Urinary bladder (tissue), 4 donors: Measurements from ENCODE around the gene PRKG1. TPM values are rescaled to one million over a fixed set of nuclear protein-coding genes. Genes with fewer than 3 reads are reported as not detected.

Experiments
- DNase-seq: peaks from one replicate; pipeline ENCODE4 v3.0.0-alpha.2; 2015; ENCODE audit errors: extremely low spot score
- H3K27ac ChIP-seq: one replicate; pipeline ENCODE4 v1.5.1; 2013; ENCODE audit warnings: low read depth, mild to moderate bottlenecking, moderate library complexity
- H3K36me3 ChIP-seq: one replicate; pipeline ENCODE4 v1.6.1; 2013; ENCODE audit warnings: mild to moderate bottlenecking, moderate library complexity; ENCODE audit not compliant: insufficient read depth
- H3K4me1 ChIP-seq: one replicate; pipeline ENCODE4 v1.6.1; 2013; ENCODE audit warnings: mild to moderate bottlenecking, moderate library complexity; ENCODE audit not compliant: insufficient read depth
- H3K4me3 ChIP-seq: one replicate; pipeline ENCODE4 v1.5.1; 2013; ENCODE audit warnings: low read depth, low read length
- WGBS: extraction: QIAGEN DNeasy Blood & Tissue Kit; methylation state at CpG from one replicate; pipeline ENCODE4 v1.1.7; 2013; 5-methylcytosine and 5-hydroxymethylcytosine counted together
- polyA plus RNA-seq: library from polyadenylated mRNA; stranded (reverse); fragments of 200-250 nt; gene quantifications from one replicate; pipeline ENCODE4 v1.2.3, GENCODE V29; 2013
- total RNA-seq: library from RNA; depleted of rRNA; stranded (reverse); fragments of >200 nt; gene quantifications from one replicate; pipeline ENCODE4 v1.2.3, GENCODE V29; 2014
- donor health status: healthy with polysubstance abuse.
- donor health status: healthy.

Gene PRKG1
- total RNA-seq = 126 TPM
- polyA plus RNA-seq = 17.1 TPM

GRCh38 chr10:51074238-51075028 lies at the start of gene PRKG1:
PRKG1 (plus strand) TSS chr10:51074487.
- Histone ChIP-seq H3K4me1 (no peaks in the 10 kb centered on the region), H3K36me3 (no peaks in the 10 kb centered on the region), H3K27ac (peak within 1 kb of the TSS; percentile 38), H3K4me3 (peak within 1 kb of the TSS; percentile 62)
- WGBS = under 1% methylated on average over 59 of the region's 59 CpGs
- DNase-seq = peak; percentile 59

- no peak overlapping the region for H3K27ac ChIP-seq
- DNase-seq = no peak
- no peaks in the 10 kb centered on the region for H3K4me1 ChIP-seq
- no peaks in the 10 kb centered on the region for H3K36me3 ChIP-seq
- no peak overlapping the region for H3K4me3 ChIP-seq
Observed at GRCh38 chr10:51028420-51028819, 45.9 kb upstream of the PRKG1 start.

DNA sequence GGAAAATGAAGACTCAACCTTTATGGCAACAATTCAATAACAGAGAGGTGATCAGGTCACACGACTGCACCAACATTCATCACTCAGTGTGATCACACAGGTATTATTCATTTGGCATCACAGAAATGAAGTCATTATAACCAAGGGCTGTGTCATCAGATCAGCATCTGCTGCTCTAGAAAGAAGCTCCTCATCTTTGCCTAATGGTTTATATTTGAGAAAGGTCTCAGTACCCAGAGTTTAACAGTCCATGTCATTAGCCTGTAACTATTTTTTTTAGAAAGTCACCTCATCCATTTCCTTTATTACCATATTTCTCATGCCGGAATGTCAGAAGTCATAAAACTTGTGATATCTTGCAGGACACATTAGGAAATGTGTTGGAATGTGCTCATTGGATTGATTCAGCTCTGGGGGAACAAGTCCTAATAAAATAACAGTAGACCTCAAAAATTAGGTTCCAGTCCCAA lies 45.1 kb upstream of the PRKG1 start:
- WGBS = 57% methylated on average over 2 of the region's 2 CpGs
- H3K4me1 ChIP-seq = no peaks in the 10 kb centered on the region

DNA sequence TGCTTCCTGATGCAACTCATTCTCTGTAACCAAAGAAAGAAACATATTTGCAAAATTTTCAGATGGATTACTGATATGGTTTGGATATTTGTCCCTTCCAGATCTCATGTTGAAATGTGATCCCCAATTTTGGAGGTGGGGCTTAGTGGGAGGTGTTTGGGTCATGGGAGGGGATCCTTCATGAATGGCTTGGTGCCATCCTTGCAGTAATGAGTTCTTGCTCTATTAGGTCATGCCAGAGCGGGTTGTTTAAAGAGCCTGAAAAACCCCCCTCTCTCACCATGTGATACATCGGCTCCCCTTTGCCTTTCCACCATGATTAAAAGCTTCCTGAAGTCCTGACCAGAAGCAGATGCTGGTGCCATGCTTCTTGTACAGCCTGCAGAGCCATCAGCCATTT lies 43.8 kb upstream of the PRKG1 start:
- Histone ChIP-seq H3K36me3 (no peaks in the 10 kb centered on the region), H3K4me1 (no peaks in the 10 kb centered on the region), H3K4me3 (no peak overlapping the region), H3K27ac (no peak overlapping the region)
- no peak for DNase-seq
- 84% methylated on average over 2 of the region's 2 CpGs for WGBS

More for the DNA sequence above, 45.1 kb upstream of the PRKG1 start:
- no peak overlapping the region for H3K27ac ChIP-seq
- H3K4me3 ChIP-seq = no peak overlapping the region
- no peaks in the 10 kb centered on the region for H3K36me3 ChIP-seq
- no peak for DNase-seq

- no peak for DNase-seq
- no peak overlapping the region for H3K4me3 ChIP-seq
- no peaks in the 10 kb centered on the region for H3K4me1 ChIP-seq
- no peak overlapping the region for H3K27ac ChIP-seq
- no peaks in the 10 kb centered on the region for H3K36me3 ChIP-seq
Observed at GRCh38 chr10:51031950-51032349, 42.3 kb upstream of the PRKG1 start.

GRCh38 chr10:51034769-51035168 lies 39.5 kb upstream of the PRKG1 start:
- Histone ChIP-seq H3K4me1 (no peaks in the 10 kb centered on the region), H3K27ac (no peak overlapping the region), H3K36me3 (no peaks in the 10 kb centered on the region), H3K4me3 (no peak overlapping the region)
- WGBS = 92% methylated on average over 4 of the region's 4 CpGs
- no peak for DNase-seq

GRCh38 chr10:51035344-51035743 lies 38.9 kb upstream of the PRKG1 start:
- DNase-seq = no peak
- Histone ChIP-seq H3K4me3 (no peak overlapping the region), H3K27ac (no peak overlapping the region), H3K4me1 (no peaks in the 10 kb centered on the region), H3K36me3 (no peaks in the 10 kb centered on the region)
- WGBS = 91% methylated on average over 4 of the region's 4 CpGs

DNA sequence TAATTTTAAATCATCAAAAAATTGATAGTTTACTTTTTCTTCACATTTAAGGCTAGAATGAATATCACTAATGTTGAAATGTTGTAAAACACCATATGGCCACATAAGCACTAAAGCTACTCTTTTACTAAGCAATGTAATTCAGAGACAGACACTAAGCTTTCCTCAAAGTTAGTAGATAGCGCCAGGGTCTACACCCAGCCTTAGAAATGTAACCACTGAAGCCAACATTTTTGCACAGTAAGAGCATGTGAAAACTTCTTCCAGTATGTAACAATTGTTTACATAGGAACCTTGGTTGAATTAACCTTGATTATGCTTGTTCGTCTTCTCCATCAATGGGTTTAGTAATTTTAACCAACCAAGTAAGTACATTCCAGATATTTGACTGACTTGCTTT lies 28.4 kb upstream of the PRKG1 start:
- WGBS = 70% methylated on average over 2 of the region's 2 CpGs
- Histone ChIP-seq H3K36me3 (no peaks in the 10 kb centered on the region), H3K27ac (no peak overlapping the region), H3K4me1 (no peaks in the 10 kb centered on the region), H3K4me3 (no peak overlapping the region)
- no peak for DNase-seq

- Histone ChIP-seq H3K36me3 (no peaks in the 10 kb centered on the region), H3K27ac (no peak overlapping the region), H3K4me3 (no peak overlapping the region), H3K4me1 (no peaks in the 10 kb centered on the region)
- WGBS = 66% methylated on average over 6 of the region's 6 CpGs
- no peak for DNase-seq
Observed at GRCh38 chr10:51046654-51047053, 27.6 kb upstream of the PRKG1 start.

DNA sequence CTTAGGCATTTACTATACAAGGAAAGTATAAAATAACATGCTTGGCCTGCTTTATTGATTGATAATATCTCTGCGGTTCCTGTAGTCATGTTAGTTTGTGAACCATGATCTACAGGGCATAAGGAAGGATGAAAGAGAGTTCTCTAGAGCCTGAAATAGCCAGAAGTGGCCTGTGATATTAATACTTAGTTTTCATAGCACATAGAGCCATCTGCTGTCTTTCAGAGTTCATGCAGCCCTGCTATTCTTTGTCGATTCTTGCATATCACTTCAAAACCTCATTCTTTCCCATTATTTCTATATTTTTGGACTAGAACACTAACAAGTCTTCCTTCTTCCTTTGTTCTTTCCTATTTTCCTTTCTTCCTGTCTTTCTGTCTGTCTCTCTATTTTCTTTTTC lies 26.4 kb upstream of the PRKG1 start:
- whole genome bisulfite sequencing = 62% methylated on average over 2 of the region's 2 CpGs
- H3K4me1 ChIP-seq = no peaks in the 10 kb centered on the region
- no peaks in the 10 kb centered on the region for H3K36me3 ChIP-seq
- H3K4me3 ChIP-seq = no peak overlapping the region
- DNase-seq = no peak
- no peak overlapping the region for H3K27ac ChIP-seq

DNA sequence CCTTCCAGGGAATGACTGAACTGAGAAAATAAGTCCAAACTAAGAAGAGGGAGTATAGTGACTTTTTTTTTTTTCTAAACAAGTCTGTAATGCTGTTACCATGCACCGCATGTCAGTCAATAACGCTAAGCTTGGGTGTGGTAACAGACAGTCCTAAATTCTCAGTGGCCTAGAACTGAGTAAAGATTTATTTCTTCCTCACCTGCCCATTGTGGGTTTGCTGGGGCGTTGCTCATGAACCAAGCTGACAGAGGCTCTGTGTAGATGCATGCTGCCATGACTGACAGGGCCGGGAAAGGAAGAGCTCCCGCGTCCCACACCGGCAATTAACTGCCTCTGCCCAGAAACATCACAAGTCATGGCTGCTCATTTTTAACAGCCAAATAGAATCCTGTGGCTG lies 25.5 kb upstream of the PRKG1 start:
- WGBS = 86% methylated on average over 7 of the region's 7 CpGs
- Histone ChIP-seq H3K36me3 (no peaks in the 10 kb centered on the region), H3K4me1 (no peaks in the 10 kb centered on the region), H3K27ac (no peak overlapping the region), H3K4me3 (no peak overlapping the region)
- no peak for DNase-seq

DNA sequence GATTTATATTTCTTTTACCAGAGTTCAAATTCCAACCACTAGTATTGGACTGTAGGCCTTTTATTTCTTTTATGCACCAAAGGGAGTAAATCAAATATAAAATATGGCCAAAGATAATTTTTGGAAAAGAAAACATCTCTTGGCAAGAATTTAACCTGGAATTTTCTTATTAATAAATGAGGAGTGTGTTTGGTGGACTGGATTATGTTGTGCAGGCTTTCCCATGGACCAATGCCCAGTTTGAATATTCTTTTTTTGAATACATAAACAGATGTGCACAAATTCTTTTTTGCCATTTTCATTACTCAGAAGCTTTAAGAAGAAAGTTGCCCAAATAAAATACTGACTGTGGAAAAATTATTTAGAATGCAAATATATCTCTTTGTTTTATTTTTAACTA lies 22.1 kb upstream of the PRKG1 start:
- H3K36me3 ChIP-seq = no peaks in the 10 kb centered on the region

DNA sequence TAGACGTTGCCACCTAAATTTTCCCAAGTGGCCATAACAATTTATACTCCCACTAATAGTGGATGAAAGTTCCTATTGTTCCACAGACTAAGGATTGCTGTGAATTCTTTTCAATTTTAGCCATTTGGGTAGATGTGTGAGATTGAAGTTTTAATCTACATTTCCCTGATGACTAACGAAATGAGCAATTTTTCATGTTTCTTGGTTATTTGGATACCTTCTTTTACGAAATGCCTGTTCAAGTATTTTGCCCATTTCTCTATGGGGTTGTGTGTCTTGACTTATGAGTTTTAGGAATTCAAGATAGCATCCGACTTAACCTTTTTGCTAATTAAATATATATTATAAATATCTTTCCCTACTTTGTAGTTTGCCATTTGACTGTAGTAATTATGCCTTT lies 16.4 kb upstream of the PRKG1 start:
- no peaks in the 10 kb centered on the region for H3K36me3 ChIP-seq
- no peaks in the 10 kb centered on the region for H3K4me1 ChIP-seq
- DNase-seq = no peak
- no peak overlapping the region for H3K4me3 ChIP-seq
- H3K27ac ChIP-seq = no peak overlapping the region
- WGBS = 96% methylated on average over 4 of the region's 4 CpGs

More for the DNA sequence above, 22.1 kb upstream of the PRKG1 start:
- Histone ChIP-seq H3K4me1 (no peaks in the 10 kb centered on the region), H3K4me3 (no peak overlapping the region), H3K27ac (no peak overlapping the region)
- DNase-seq = no peak

DNA sequence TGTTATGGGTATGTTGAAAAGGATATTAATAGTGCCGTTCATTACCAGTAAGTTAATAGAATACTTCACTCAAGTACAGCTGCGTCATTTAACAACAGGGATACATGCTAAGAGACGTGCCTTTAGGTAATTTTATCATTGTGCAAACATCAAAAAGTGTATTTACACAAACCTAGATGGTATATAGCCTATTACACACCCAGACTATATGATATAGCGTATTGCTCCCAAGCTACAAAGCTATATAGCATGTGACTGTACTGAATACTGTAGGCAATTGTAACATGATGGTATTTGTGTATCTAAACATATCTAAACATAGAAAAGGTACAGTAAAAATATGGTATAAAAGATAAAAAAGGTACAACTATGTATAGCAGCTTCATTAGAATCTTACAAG lies 11.1 kb upstream of the PRKG1 start:
- no peak overlapping the region for H3K4me3 ChIP-seq
- H3K27ac ChIP-seq = no peak overlapping the region
- no peaks in the 10 kb centered on the region for H3K4me1 ChIP-seq
- no peaks in the 10 kb centered on the region for H3K36me3 ChIP-seq
- DNase-seq = no peak
- 89% methylated on average over 4 of the region's 4 CpGs for WGBS
